ENCODE results near the gene PERM1.

DNA sequence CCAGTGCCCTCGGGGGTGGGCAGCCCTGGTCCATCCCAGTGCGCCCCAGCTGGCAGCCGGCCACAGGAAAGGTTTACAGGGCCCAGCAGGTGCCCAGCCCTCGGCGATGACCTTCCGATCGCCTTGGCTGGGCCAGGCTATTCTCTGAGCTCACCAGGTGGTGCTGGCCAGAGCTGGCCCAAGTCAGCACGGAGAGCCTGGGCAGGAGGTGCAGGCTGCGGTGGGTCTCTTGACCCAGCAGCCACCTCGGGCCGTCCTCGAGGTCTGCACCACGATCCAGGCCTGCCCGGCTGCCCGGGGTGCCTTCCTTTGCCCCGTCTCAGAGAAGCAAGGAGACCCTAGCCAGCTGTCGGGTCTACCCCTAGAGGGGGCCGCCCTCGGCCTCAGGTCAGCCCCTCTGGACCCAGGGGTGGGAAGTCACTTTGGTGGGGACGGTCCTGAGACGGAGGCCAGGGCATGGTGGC, 370 bp downstream of the PERM1 start:
- TF ChIP-seq SIN3A (IDR thresholded peaks at IDR 0.05; ENCODE audit: borderline replicate concordance, low read depth, low read length) (no peak), KLF13 (CRISPR knock-in tag; IDR thresholded peaks at IDR 0.05) (no peak), SP140L (CRISPR knock-in tag; IDR thresholded peaks at IDR 0.05; ENCODE audit: borderline replicate concordance) (no peak), DRAP1 (CRISPR knock-in tag; IDR thresholded peaks at IDR 0.05) (no peak)
